Measurements from ENCODE around the gene CDK4. TPM values are rescaled to one million over a fixed set of nuclear protein-coding genes. Genes with fewer than 3 reads are reported as not detected.

Gene CDK4
- total RNA-seq, 1 donor from 2014 or later, result 140 TPM

- Mint-ChIP-seq H3K27me3 (ENCODE audit: low read depth) (no peaks in the 10 kb centered on the region), H3K4me3 (ENCODE audit: unreplicated experiment) (no peak overlapping the region), H3K36me3 (ENCODE audit: low read depth) (peaks cover 11% of the 10 kb centered on the region), H3K4me1 (ENCODE audit: low read depth) (peaks cover 16% of the 10 kb centered on the region), H3K27ac (ENCODE audit: unreplicated experiment) (no peak overlapping the region), H3K9me3 (ENCODE audit: low read depth) (no peaks in the 10 kb centered on the region)
- DNase-seq (ENCODE audit: low spot score), result no peak
- TF ChIP-seq CTCF (IDR thresholded peaks at IDR 0.05), result no peak
Measured at GRCh38 chr12:57781801-57782200, 29.7 kb upstream of the CDK4 start.

GRCh38 chr12:57781244-57781643 lies 29.1 kb upstream of the CDK4 start:
- no peaks in the 10 kb centered on the region for H3K27me3 Mint-ChIP-seq (ENCODE audit: low read depth)
- H3K9me3 Mint-ChIP-seq (ENCODE audit: low read depth), result no peaks in the 10 kb centered on the region
- no peak overlapping the region for H3K4me3 Mint-ChIP-seq (ENCODE audit: unreplicated experiment)
- H3K4me1 Mint-ChIP-seq (ENCODE audit: low read depth), result peaks cover 16% of the 10 kb centered on the region
- peak overlapping the region; percentile 45 for H3K27ac Mint-ChIP-seq (ENCODE audit: unreplicated experiment)
- H3K36me3 Mint-ChIP-seq (ENCODE audit: low read depth), result peaks cover 9% of the 10 kb centered on the region
- DNase-seq (ENCODE audit: low spot score), result no peak
- no peak for TF ChIP-seq CTCF (IDR thresholded peaks at IDR 0.05)

GRCh38 chr12:57780284-57780897 lies 28.3 kb upstream of the CDK4 start:
- H3K9me3 Mint-ChIP-seq (ENCODE audit: low read depth), result no peaks in the 10 kb centered on the region
- H3K4me3 Mint-ChIP-seq (ENCODE audit: unreplicated experiment), result no peak overlapping the region
- peaks cover 16% of the 10 kb centered on the region for H3K4me1 Mint-ChIP-seq (ENCODE audit: low read depth)
- no peaks in the 10 kb centered on the region for H3K27me3 Mint-ChIP-seq (ENCODE audit: low read depth)
- H3K36me3 Mint-ChIP-seq (ENCODE audit: low read depth), result peaks cover 13% of the 10 kb centered on the region
- no peak for TF ChIP-seq CTCF (IDR thresholded peaks at IDR 0.05)
- H3K27ac Mint-ChIP-seq (ENCODE audit: unreplicated experiment), result peak overlapping the region; percentile 28
- no peak for DNase-seq (ENCODE audit: low spot score)

- peaks cover 16% of the 10 kb centered on the region for H3K4me1 Mint-ChIP-seq (ENCODE audit: low read depth)
- no peaks in the 10 kb centered on the region for H3K9me3 Mint-ChIP-seq (ENCODE audit: low read depth)
- no peak overlapping the region for H3K4me3 Mint-ChIP-seq (ENCODE audit: unreplicated experiment)
- H3K27me3 Mint-ChIP-seq (ENCODE audit: low read depth), result no peaks in the 10 kb centered on the region
- TF ChIP-seq CTCF (IDR thresholded peaks at IDR 0.05), result no peak
- H3K36me3 Mint-ChIP-seq (ENCODE audit: low read depth), result peaks cover 13% of the 10 kb centered on the region
- DNase-seq (ENCODE audit: low spot score), result no peak
- H3K27ac Mint-ChIP-seq (ENCODE audit: unreplicated experiment), result no peak overlapping the region
Measured at GRCh38 chr12:57779736-57780135, 27.6 kb upstream of the CDK4 start.

GRCh38 chr12:57777911-57778310 lies 25.8 kb upstream of the CDK4 start:
- H3K4me1 Mint-ChIP-seq (ENCODE audit: low read depth), result peaks cover 17% of the 10 kb centered on the region
- H3K36me3 Mint-ChIP-seq (ENCODE audit: low read depth), result peaks cover 14% of the 10 kb centered on the region
- H3K9me3 Mint-ChIP-seq (ENCODE audit: low read depth), result no peaks in the 10 kb centered on the region

More at GRCh38 chr12:57777911-57778310, 25.8 kb upstream of the CDK4 start:
- DNase-seq (ENCODE audit: low spot score), result no peak
- Mint-ChIP-seq H3K27ac (ENCODE audit: unreplicated experiment) (no peak overlapping the region), H3K27me3 (ENCODE audit: low read depth) (no peaks in the 10 kb centered on the region), H3K4me3 (ENCODE audit: unreplicated experiment) (no peak overlapping the region)
- no peak for TF ChIP-seq CTCF (IDR thresholded peaks at IDR 0.05)

Measured in chondrocyte (in vitro differentiated cells).